ENCODE measurements around the gene MAP3K7CL.

MAP3K7CL gene

GRCh38 chr21:29121759-29122158 lies 8.7 kb upstream of the MAP3K7CL start:
- H3K18ac ChIP-seq (ENCODE audit: low read length): no peak overlapping the region
- no peak overlapping the region for H2AK5ac ChIP-seq (ENCODE audit: low read length)
- H4K5ac ChIP-seq (ENCODE audit: low read length): no peak overlapping the region
- H3K4me2 ChIP-seq (ENCODE audit: low read length): no peak overlapping the region
- H3K4me1 ChIP-seq (ENCODE audit: control insufficient read depth, low read depth, low read length): no peaks in the 10 kb centered on the region
- H3K9ac ChIP-seq (ENCODE audit: low read length): no peak overlapping the region
- no peak overlapping the region for H3K23ac ChIP-seq (ENCODE audit: low read length)
- no peaks in the 10 kb centered on the region for H3K36me3 ChIP-seq (ENCODE audit: control insufficient read depth, insufficient read depth, low read length)
- no peak overlapping the region for H3K56ac ChIP-seq (ENCODE audit: low read length)
- no peak overlapping the region for H3K27ac ChIP-seq (ENCODE audit: low read depth, low read length)
- H3K27me3 ChIP-seq (ENCODE audit: insufficient read depth, low read length, poor library complexity): no peaks in the 10 kb centered on the region
- H4K8ac ChIP-seq (ENCODE audit: low read depth, low read length): no peak overlapping the region
- DNase-seq: no peak
- WGBS (ENCODE audit: extremely low coverage, insufficient coverage, low lambda C conversion rate): no CpG with 5 or more reads among the region's 1 CpG
- no peak overlapping the region for H3K4ac ChIP-seq (ENCODE audit: low read depth, low read length)
- no peak overlapping the region for H3K4me3 ChIP-seq (ENCODE audit: low read length)
- H2BK120ac ChIP-seq (ENCODE audit: low read depth, low read length): no peak overlapping the region
- no peak overlapping the region for H2BK15ac ChIP-seq (replicated peaks; ENCODE audit: low read depth)
- H3K79me1 ChIP-seq (ENCODE audit: low read length): no peaks in the 10 kb centered on the region
- no peak overlapping the region for H2BK5ac ChIP-seq (ENCODE audit: low read length)
- H3K79me2 ChIP-seq (ENCODE audit: control insufficient read depth, insufficient read depth, low read length): no peaks in the 10 kb centered on the region

- no peak overlapping the region for H3K4ac ChIP-seq (ENCODE audit: low read depth, low read length)
- no peak overlapping the region for H4K5ac ChIP-seq (ENCODE audit: low read length)
- no peak overlapping the region for H2AK5ac ChIP-seq (ENCODE audit: low read length)
- no peak overlapping the region for H3K27ac ChIP-seq (ENCODE audit: low read depth, low read length)
- H3K4me2 ChIP-seq (ENCODE audit: low read length): no peak overlapping the region
- H2BK120ac ChIP-seq (ENCODE audit: low read depth, low read length): no peak overlapping the region
- DNase-seq: no peak
- H3K23ac ChIP-seq (ENCODE audit: low read length): no peak overlapping the region
- H3K79me1 ChIP-seq (ENCODE audit: low read length): no peaks in the 10 kb centered on the region
- H4K8ac ChIP-seq (ENCODE audit: low read depth, low read length): no peak overlapping the region
- H3K79me2 ChIP-seq (ENCODE audit: control insufficient read depth, insufficient read depth, low read length): no peaks in the 10 kb centered on the region
- H3K18ac ChIP-seq (ENCODE audit: low read length): no peak overlapping the region
- H3K27me3 ChIP-seq (ENCODE audit: insufficient read depth, low read length, poor library complexity): no peaks in the 10 kb centered on the region
- H3K9ac ChIP-seq (ENCODE audit: low read length): no peak overlapping the region
- H3K4me3 ChIP-seq (ENCODE audit: low read length): no peak overlapping the region
- H3K4me1 ChIP-seq (ENCODE audit: control insufficient read depth, low read depth, low read length): no peaks in the 10 kb centered on the region
- no peak overlapping the region for H2BK15ac ChIP-seq (replicated peaks; ENCODE audit: low read depth)
- H2BK5ac ChIP-seq (ENCODE audit: low read length): no peak overlapping the region
- no peak overlapping the region for H3K56ac ChIP-seq (ENCODE audit: low read length)
- no peaks in the 10 kb centered on the region for H3K36me3 ChIP-seq (ENCODE audit: control insufficient read depth, insufficient read depth, low read length)
Measured at GRCh38 chr21:29124645-29125044, 5.8 kb upstream of the MAP3K7CL start.

- H3K9ac ChIP-seq (ENCODE audit: low read length): no peak overlapping the region
- no peak overlapping the region for H3K56ac ChIP-seq (ENCODE audit: low read length)
- no peak overlapping the region for H3K4me2 ChIP-seq (ENCODE audit: low read length)
- no peaks in the 10 kb centered on the region for H3K27me3 ChIP-seq (ENCODE audit: insufficient read depth, low read length, poor library complexity)
- H2BK120ac ChIP-seq (ENCODE audit: low read depth, low read length): no peak overlapping the region
- no peak overlapping the region for H2BK5ac ChIP-seq (ENCODE audit: low read length)
- no peak overlapping the region for H3K18ac ChIP-seq (ENCODE audit: low read length)
- DNase-seq: no peak
- H3K79me2 ChIP-seq (ENCODE audit: control insufficient read depth, insufficient read depth, low read length): no peaks in the 10 kb centered on the region
- H3K23ac ChIP-seq (ENCODE audit: low read length): no peak overlapping the region
- H3K27ac ChIP-seq (ENCODE audit: low read depth, low read length): no peak overlapping the region
- no peak overlapping the region for H3K4me3 ChIP-seq (ENCODE audit: low read length)
- H3K79me1 ChIP-seq (ENCODE audit: low read length): no peaks in the 10 kb centered on the region
- no peak overlapping the region for H4K5ac ChIP-seq (ENCODE audit: low read length)
- H2AK5ac ChIP-seq (ENCODE audit: low read length): no peak overlapping the region
- H2BK15ac ChIP-seq (replicated peaks; ENCODE audit: low read depth): no peak overlapping the region
- H3K4ac ChIP-seq (ENCODE audit: low read depth, low read length): no peak overlapping the region
- H4K8ac ChIP-seq (ENCODE audit: low read depth, low read length): no peak overlapping the region
- no peaks in the 10 kb centered on the region for H3K36me3 ChIP-seq (ENCODE audit: control insufficient read depth, insufficient read depth, low read length)
- no peaks in the 10 kb centered on the region for H3K4me1 ChIP-seq (ENCODE audit: control insufficient read depth, low read depth, low read length)
- WGBS (ENCODE audit: extremely low coverage, insufficient coverage, low lambda C conversion rate): no CpG with 5 or more reads among the region's 1 CpG
Measured at GRCh38 chr21:29125191-29125590, 5.3 kb upstream of the MAP3K7CL start.

GRCh38 chr21:29125979-29126378 lies 4.5 kb upstream of the MAP3K7CL start:
- no peak overlapping the region for H3K27ac ChIP-seq (ENCODE audit: low read depth, low read length)
- no peak overlapping the region for H3K23ac ChIP-seq (ENCODE audit: low read length)
- no peaks in the 10 kb centered on the region for H3K79me2 ChIP-seq (ENCODE audit: control insufficient read depth, insufficient read depth, low read length)
- H3K9ac ChIP-seq (ENCODE audit: low read length): no peak overlapping the region
- H2BK15ac ChIP-seq (replicated peaks; ENCODE audit: low read depth): no peak overlapping the region
- no peak overlapping the region for H3K4me2 ChIP-seq (ENCODE audit: low read length)
- H2BK120ac ChIP-seq (ENCODE audit: low read depth, low read length): no peak overlapping the region
- H4K5ac ChIP-seq (ENCODE audit: low read length): no peak overlapping the region
- no peak for DNase-seq
- H3K4me3 ChIP-seq (ENCODE audit: low read length): no peak overlapping the region
- no peak overlapping the region for H3K18ac ChIP-seq (ENCODE audit: low read length)
- no peak overlapping the region for H3K4ac ChIP-seq (ENCODE audit: low read depth, low read length)
- H3K36me3 ChIP-seq (ENCODE audit: control insufficient read depth, insufficient read depth, low read length): no peaks in the 10 kb centered on the region
- H3K56ac ChIP-seq (ENCODE audit: low read length): no peak overlapping the region
- no peaks in the 10 kb centered on the region for H3K79me1 ChIP-seq (ENCODE audit: low read length)
- H4K8ac ChIP-seq (ENCODE audit: low read depth, low read length): no peak overlapping the region
- no peak overlapping the region for H2AK5ac ChIP-seq (ENCODE audit: low read length)
- H3K27me3 ChIP-seq (ENCODE audit: insufficient read depth, low read length, poor library complexity): no peaks in the 10 kb centered on the region
- H3K4me1 ChIP-seq (ENCODE audit: control insufficient read depth, low read depth, low read length): no peaks in the 10 kb centered on the region
- WGBS (ENCODE audit: extremely low coverage, insufficient coverage, low lambda C conversion rate): no CpG with 5 or more reads among the region's 3 CpGs
- no peak overlapping the region for H2BK5ac ChIP-seq (ENCODE audit: low read length)

GRCh38 chr21:29133241-29133640 lies 2.8 kb downstream of the MAP3K7CL start:
- Histone ChIP-seq H3K4me1 (ENCODE audit: control insufficient read depth, low read depth, low read length) (no peaks in the 10 kb centered on the region), H2AK5ac (ENCODE audit: low read length) (no peak overlapping the region), H3K9ac (ENCODE audit: low read length) (no peak overlapping the region), H3K79me1 (ENCODE audit: low read length) (no peaks in the 10 kb centered on the region), H3K18ac (ENCODE audit: low read length) (no peak overlapping the region), H3K4me2 (ENCODE audit: low read length) (no peak overlapping the region), H2BK5ac (ENCODE audit: low read length) (no peak overlapping the region), H2BK120ac (ENCODE audit: low read depth, low read length) (no peak overlapping the region), H3K56ac (ENCODE audit: low read length) (no peak overlapping the region), H4K5ac (ENCODE audit: low read length) (no peak overlapping the region), H3K79me2 (ENCODE audit: control insufficient read depth, insufficient read depth, low read length) (no peaks in the 10 kb centered on the region), H3K27me3 (ENCODE audit: insufficient read depth, low read length, poor library complexity) (no peaks in the 10 kb centered on the region), H3K27ac (ENCODE audit: low read depth, low read length) (no peak overlapping the region), H4K8ac (ENCODE audit: low read depth, low read length) (no peak overlapping the region), H3K4ac (ENCODE audit: low read depth, low read length) (no peak overlapping the region), H2BK15ac (replicated peaks; ENCODE audit: low read depth) (no peak overlapping the region), H3K23ac (ENCODE audit: low read length) (no peak overlapping the region), H3K4me3 (ENCODE audit: low read length) (no peak overlapping the region), H3K36me3 (ENCODE audit: control insufficient read depth, insufficient read depth, low read length) (no peaks in the 10 kb centered on the region)
- peak; percentile 10 for DNase-seq
- WGBS (ENCODE audit: extremely low coverage, insufficient coverage, low lambda C conversion rate): no CpG with 5 or more reads among the region's 7 CpGs

GRCh38 chr21:29133796-29134195 lies 3.4 kb downstream of the MAP3K7CL start:
- Histone ChIP-seq H3K56ac (ENCODE audit: low read length) (no peak overlapping the region), H2BK5ac (ENCODE audit: low read length) (no peak overlapping the region), H3K4ac (ENCODE audit: low read depth, low read length) (no peak overlapping the region), H3K36me3 (ENCODE audit: control insufficient read depth, insufficient read depth, low read length) (no peaks in the 10 kb centered on the region), H3K9ac (ENCODE audit: low read length) (no peak overlapping the region), H3K4me2 (ENCODE audit: low read length) (no peak overlapping the region), H3K18ac (ENCODE audit: low read length) (no peak overlapping the region), H3K4me3 (ENCODE audit: low read length) (no peak overlapping the region), H3K27me3 (ENCODE audit: insufficient read depth, low read length, poor library complexity) (no peaks in the 10 kb centered on the region), H3K79me2 (ENCODE audit: control insufficient read depth, insufficient read depth, low read length) (no peaks in the 10 kb centered on the region), H2AK5ac (ENCODE audit: low read length) (no peak overlapping the region), H2BK120ac (ENCODE audit: low read depth, low read length) (no peak overlapping the region), H4K8ac (ENCODE audit: low read depth, low read length) (no peak overlapping the region), H3K23ac (ENCODE audit: low read length) (no peak overlapping the region), H4K5ac (ENCODE audit: low read length) (no peak overlapping the region), H2BK15ac (replicated peaks; ENCODE audit: low read depth) (no peak overlapping the region), H3K79me1 (ENCODE audit: low read length) (no peaks in the 10 kb centered on the region), H3K27ac (ENCODE audit: low read depth, low read length) (no peak overlapping the region), H3K4me1 (ENCODE audit: control insufficient read depth, low read depth, low read length) (no peaks in the 10 kb centered on the region)
- WGBS (ENCODE audit: extremely low coverage, insufficient coverage, low lambda C conversion rate): no CpG with 5 or more reads among the region's 5 CpGs
- peak; percentile 25 for DNase-seq

Data from mesendoderm (in vitro differentiated cells).